ENCODE measurements around the gene MYOZ3. TPM values are rescaled to one million over a fixed set of nuclear protein-coding genes. Genes with fewer than 3 reads are reported as not detected.

Gene MYOZ3
- polyA plus RNA-seq, 1 of the 3 experiments (the other 2 are of a cell fraction), result 0.26 TPM

GRCh38 chr5:150658121-150658520 lies 2.9 kb upstream of the MYOZ3 start:
- H3K4me1 ChIP-seq (ENCODE audit: control insufficient read depth in 1 of 2, insufficient read depth in 2 of 2, low read depth in 1 of 2, low read length in 1 of 2), result peaks cover 0 to 39% of the 10 kb centered on the region in 2 experiments; a peak in 1 of 4 replicates
- H3K4me3 ChIP-seq (ENCODE audit: low read depth in 2 of 2, low read length in 1 of 2), result no peak overlapping the region
- no peak overlapping the region for H3K4me2 ChIP-seq
- peak overlapping the region in 1 of 2 experiments; percentile 82; a peak in 1 of 4 replicates for H3K27ac ChIP-seq (ENCODE audit: low read depth in 2 of 2, low read length in 1 of 2)
- no peaks in the 10 kb centered on the region for H3K9me2 ChIP-seq
- H3K27me3 ChIP-seq (ENCODE audit: insufficient read depth), result no peaks in the 10 kb centered on the region
- peaks cover 0 to 3% of the 10 kb centered on the region in 2 experiments for H3K36me3 ChIP-seq (replicated peaks in 1 of 2; ENCODE audit: control insufficient read depth in 1 of 2, insufficient read depth in 2 of 2, low read length in 1 of 2)
- TF ChIP-seq RXRA (IDR thresholded peaks at IDR 0.05; ENCODE audit: borderline replicate concordance, low read depth), result no peak
- no peak for TF ChIP-seq POLR2AphosphoS5 (IDR thresholded peaks at IDR 0.05; ENCODE audit: low read depth, low read length)
- TF ChIP-seq, protein P1, sequence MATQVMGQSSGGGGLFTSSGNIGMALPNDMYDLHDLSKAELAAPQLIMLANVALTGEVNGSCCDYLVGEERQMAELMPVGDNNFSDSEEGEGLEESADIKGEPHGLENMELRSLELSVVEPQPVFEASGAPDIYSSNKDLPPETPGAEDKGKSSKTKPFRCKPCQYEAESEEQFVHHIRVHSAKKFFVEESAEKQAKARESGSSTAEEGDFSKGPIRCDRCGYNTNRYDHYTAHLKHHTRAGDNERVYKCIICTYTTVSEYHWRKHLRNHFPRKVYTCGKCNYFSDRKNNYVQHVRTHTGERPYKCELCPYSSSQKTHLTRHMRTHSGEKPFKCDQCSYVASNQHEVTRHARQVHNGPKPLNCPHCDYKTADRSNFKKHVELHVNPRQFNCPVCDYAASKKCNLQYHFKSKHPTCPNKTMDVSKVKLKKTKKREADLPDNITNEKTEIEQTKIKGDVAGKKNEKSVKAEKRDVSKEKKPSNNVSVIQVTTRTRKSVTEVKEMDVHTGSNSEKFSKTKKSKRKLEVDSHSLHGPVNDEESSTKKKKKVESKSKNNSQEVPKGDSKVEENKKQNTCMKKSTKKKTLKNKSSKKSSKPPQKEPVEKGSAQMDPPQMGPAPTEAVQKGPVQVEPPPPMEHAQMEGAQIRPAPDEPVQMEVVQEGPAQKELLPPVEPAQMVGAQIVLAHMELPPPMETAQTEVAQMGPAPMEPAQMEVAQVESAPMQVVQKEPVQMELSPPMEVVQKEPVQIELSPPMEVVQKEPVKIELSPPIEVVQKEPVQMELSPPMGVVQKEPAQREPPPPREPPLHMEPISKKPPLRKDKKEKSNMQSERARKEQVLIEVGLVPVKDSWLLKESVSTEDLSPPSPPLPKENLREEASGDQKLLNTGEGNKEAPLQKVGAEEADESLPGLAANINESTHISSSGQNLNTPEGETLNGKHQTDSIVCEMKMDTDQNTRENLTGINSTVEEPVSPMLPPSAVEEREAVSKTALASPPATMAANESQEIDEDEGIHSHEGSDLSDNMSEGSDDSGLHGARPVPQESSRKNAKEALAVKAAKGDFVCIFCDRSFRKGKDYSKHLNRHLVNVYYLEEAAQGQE (IDR thresholded peaks at IDR 0.05; ENCODE audit: low read depth, low read length), result no peak
- TF ChIP-seq USF1 (IDR thresholded peaks at IDR 0.05; ENCODE audit: borderline replicate concordance, low read depth), result no peak
- no peak for TF ChIP-seq MEF2A (IDR thresholded peaks at IDR 0.05; ENCODE audit: borderline replicate concordance, low read depth)
- TF ChIP-seq FOXM1 (IDR thresholded peaks at IDR 0.05; ENCODE audit: low read depth), result no peak
- no peak for TF ChIP-seq CHD2 (IDR thresholded peaks at IDR 0.05; ENCODE audit: low read length, partially characterized antibody)
- no peak for TF ChIP-seq JUND (IDR thresholded peaks at IDR 0.05)
- TF ChIP-seq RAD21 (IDR thresholded peaks at IDR 0.05; ENCODE audit: low read length), result no peak
- TF ChIP-seq MAX (IDR thresholded peaks at IDR 0.05; ENCODE audit: low read depth), result no peak
- TF ChIP-seq FOXJ3 (CRISPR knock-in tag; IDR thresholded peaks at IDR 0.05), result no peak
- no peak for TF ChIP-seq SIN3A (IDR thresholded peaks at IDR 0.05; ENCODE audit: borderline replicate concordance, low read depth, low read length)
- TF ChIP-seq, protein P2, sequence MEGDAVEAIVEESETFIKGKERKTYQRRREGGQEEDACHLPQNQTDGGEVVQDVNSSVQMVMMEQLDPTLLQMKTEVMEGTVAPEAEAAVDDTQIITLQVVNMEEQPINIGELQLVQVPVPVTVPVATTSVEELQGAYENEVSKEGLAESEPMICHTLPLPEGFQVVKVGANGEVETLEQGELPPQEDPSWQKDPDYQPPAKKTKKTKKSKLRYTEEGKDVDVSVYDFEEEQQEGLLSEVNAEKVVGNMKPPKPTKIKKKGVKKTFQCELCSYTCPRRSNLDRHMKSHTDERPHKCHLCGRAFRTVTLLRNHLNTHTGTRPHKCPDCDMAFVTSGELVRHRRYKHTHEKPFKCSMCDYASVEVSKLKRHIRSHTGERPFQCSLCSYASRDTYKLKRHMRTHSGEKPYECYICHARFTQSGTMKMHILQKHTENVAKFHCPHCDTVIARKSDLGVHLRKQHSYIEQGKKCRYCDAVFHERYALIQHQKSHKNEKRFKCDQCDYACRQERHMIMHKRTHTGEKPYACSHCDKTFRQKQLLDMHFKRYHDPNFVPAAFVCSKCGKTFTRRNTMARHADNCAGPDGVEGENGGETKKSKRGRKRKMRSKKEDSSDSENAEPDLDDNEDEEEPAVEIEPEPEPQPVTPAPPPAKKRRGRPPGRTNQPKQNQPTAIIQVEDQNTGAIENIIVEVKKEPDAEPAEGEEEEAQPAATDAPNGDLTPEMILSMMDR (IDR thresholded peaks at IDR 0.05), result no peak
- TF ChIP-seq USF2 (IDR thresholded peaks at IDR 0.05; ENCODE audit: borderline replicate concordance, low read depth, low read length), result no peak
- TF ChIP-seq, protein P3, sequence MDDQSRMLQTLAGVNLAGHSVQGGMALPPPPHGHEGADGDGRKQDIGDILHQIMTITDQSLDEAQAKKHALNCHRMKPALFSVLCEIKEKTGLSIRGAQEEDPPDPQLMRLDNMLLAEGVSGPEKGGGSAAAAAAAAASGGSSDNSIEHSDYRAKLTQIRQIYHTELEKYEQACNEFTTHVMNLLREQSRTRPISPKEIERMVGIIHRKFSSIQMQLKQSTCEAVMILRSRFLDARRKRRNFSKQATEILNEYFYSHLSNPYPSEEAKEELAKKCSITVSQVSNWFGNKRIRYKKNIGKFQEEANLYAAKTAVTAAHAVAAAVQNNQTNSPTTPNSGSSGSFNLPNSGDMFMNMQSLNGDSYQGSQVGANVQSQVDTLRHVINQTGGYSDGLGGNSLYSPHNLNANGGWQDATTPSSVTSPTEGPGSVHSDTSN (IDR thresholded peaks at IDR 0.05), result no peak
- no peak for TF ChIP-seq RFX5 (IDR thresholded peaks at IDR 0.05; ENCODE audit: low read length)
- H2AFZ ChIP-seq (ENCODE audit: low read depth), result no peak overlapping the region
- H3K9ac ChIP-seq, result no peak overlapping the region
- WGBS (ENCODE audit: low lambda C conversion rate), result 93% methylated on average over 3 of the region's 4 CpGs
- H3F3A ChIP-seq (replicated peaks; ENCODE audit: insufficient read depth), result no peaks in the 10 kb centered on the region
- no peaks in the 10 kb centered on the region for H4K20me1 ChIP-seq (ENCODE audit: insufficient read depth)
- DNase-seq, result no peak
- ChIA-PET POLR2A (interaction anchor here (1.0 to 1.4 kb wide), 3 partner anchors 13 to 43 kb away, joined by 3 to 4 read pairs (median 4); partner anchors contain the start of gene RBM22), CTCF (interaction anchor here (1.0 to 12.2 kb wide), 14 partner anchors 12 to 122 kb away, joined by 3 to 160 read pairs (median 4); no protein-coding TSS in a partner anchor)
- no peaks in the 10 kb centered on the region for H3K9me3 ChIP-seq
- H3K79me2 ChIP-seq (ENCODE audit: insufficient read depth), result no peaks in the 10 kb centered on the region
